Activated T-helper 2 cell treated with anti-CD3 and anti-CD28 coated beads, Interferon-gamma antibody, Interleukin-2, Interleukin-4, amounts not matched to agents 10 μg/mL and 5 μg/mL and 100 μg/mL, durations not matched to agents 14 hours and 24 hours and 36 hours (primary cell): Measurements from ENCODE around the gene TRPM8. TPM values are rescaled to one million over a fixed set of nuclear protein-coding genes. Genes with fewer than 3 reads are reported as not detected.

ENCODE experiments used
- DNase-seq: peaks from one replicate; pipeline ENCODE4 v3.0.0; 2021; ENCODE audit warnings: low spot score
- H3K27ac Mint-ChIP-seq: one replicate; pipeline ENCODE4 v1.8.0; 2021; ENCODE audit warnings: mixed read lengths
- H3K27me3 Mint-ChIP-seq: one replicate; pipeline ENCODE4 v1.8.0; 2021; ENCODE audit warnings: low read depth, mixed read lengths
- H3K36me3 Mint-ChIP-seq: one replicate; pipeline ENCODE4 v1.8.0; 2021; ENCODE audit warnings: low read depth, mixed read lengths
- H3K4me1 Mint-ChIP-seq: one replicate; pipeline ENCODE4 v1.8.0; 2021; ENCODE audit warnings: low read depth, mixed read lengths
- H3K4me3 Mint-ChIP-seq: one replicate; pipeline ENCODE4 v1.8.0; 2021; ENCODE audit warnings: low read depth, mild to moderate bottlenecking, moderate library complexity, mixed read lengths
- H3K9me3 Mint-ChIP-seq: one replicate; pipeline ENCODE4 v1.8.0; 2021; ENCODE audit warnings: mixed read lengths
- intact Hi-C: fragments of 100-400 bp; cut with micrococcal nuclease; formaldehyde crosslinking; loops from one replicate; pipeline ENCODE4 v1.15.1; 2023
- total RNA-seq: library from RNA; stranded (reverse); gene quantifications from 2 replicates; pipeline ENCODE4 v1.2.3, GENCODE V29; 2022

TRPM8 gene
- total RNA-seq, 1 donor from 2014 or later = not detected

DNA sequence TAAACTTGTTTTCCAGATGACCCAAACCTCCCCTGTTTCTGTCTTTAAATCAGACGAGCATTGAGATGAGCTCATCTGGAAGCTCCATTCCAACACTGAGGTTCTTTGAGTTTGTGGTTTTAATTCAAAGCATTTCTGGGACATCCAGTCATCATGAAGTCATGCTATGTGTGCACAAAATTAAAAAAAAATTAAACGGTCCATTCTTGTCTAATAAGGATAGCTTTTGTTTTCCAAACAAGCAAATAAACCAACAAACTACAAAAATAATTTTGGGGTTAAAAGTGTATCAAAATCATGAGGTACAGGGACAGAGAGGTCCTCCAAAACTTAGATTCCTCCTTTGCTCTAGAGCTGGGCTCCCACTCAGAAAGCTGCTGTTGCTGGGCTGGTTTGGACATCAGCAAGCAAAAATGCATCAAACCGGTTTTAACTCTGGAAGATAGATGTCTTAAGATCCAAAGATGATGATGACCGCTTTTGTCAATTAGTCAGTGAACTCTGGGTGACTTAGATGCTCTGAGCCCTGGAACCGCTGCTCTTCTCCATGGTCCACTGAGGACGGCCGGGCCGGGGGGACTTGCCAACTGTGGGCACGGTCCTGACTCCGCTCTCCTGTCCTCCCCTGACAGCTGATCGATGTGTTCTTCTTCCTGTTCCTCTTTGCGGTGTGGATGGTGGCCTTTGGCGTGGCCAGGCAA lies 65.4 kb downstream of the TRPM8 start:
- H3K36me3 Mint-ChIP-seq = no peaks in the 10 kb centered on the region
- intact Hi-C loops = no loop called here
- no peaks in the 10 kb centered on the region for H3K9me3 Mint-ChIP-seq
- H3K27me3 Mint-ChIP-seq = peaks cover 21% of the 10 kb centered on the region
- DNase-seq = no peak
- H3K27ac Mint-ChIP-seq = no peak overlapping the region
- H3K4me3 Mint-ChIP-seq = no peak overlapping the region
- peaks cover 10% of the 10 kb centered on the region for H3K4me1 Mint-ChIP-seq

DNA sequence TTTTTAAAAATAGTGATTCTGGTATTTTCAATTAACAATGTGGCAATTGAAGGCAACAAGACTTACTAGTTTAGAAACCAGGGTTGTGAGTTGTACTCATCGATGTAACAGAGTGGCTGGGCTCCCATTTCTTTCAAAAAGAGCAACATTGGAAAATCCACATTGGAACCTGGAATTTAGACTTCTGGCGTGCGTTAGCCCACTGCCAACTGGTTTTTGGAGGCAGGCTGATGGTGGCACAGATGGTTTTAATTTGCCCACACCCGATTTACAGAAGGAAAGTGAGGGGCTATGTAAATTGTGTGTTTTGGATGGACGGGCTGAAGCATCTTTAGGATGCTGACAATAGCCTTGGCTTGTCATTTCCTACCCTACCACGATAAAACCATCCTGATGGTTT lies 66.3 kb downstream of the TRPM8 start:
- peaks cover 4% of the 10 kb centered on the region for H3K36me3 Mint-ChIP-seq
- peaks cover 6% of the 10 kb centered on the region for H3K4me1 Mint-ChIP-seq
- DNase-seq = no peak
- H3K4me3 Mint-ChIP-seq = no peak overlapping the region
- H3K27ac Mint-ChIP-seq = no peak overlapping the region
- intact Hi-C loops = no loop called here
- H3K27me3 Mint-ChIP-seq = peaks cover 26% of the 10 kb centered on the region
- H3K9me3 Mint-ChIP-seq = peaks cover 8% of the 10 kb centered on the region

DNA sequence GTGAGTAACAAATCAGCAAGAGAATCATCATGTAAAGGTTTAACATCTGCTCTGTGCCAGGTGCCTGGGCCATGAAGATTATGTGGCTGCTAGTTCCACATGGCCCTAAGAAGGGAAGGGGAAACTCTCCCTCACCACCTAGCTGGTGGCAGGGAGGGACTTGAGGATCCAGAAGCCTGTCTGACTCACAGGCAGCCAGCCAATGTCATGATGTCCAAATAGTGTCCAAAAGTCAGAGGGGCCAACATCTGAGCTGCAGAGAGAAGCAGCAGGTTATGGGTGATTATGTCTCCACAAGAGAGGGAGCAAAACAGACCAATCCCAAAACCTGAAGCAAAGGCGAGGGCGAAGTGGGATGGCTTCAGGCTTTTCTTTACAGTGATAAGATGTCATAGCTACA lies 71.4 kb downstream of the TRPM8 start:
- peaks cover 34% of the 10 kb centered on the region for H3K4me1 Mint-ChIP-seq
- H3K4me3 Mint-ChIP-seq = no peak overlapping the region
- intact Hi-C loops = no loop called here

DNA sequence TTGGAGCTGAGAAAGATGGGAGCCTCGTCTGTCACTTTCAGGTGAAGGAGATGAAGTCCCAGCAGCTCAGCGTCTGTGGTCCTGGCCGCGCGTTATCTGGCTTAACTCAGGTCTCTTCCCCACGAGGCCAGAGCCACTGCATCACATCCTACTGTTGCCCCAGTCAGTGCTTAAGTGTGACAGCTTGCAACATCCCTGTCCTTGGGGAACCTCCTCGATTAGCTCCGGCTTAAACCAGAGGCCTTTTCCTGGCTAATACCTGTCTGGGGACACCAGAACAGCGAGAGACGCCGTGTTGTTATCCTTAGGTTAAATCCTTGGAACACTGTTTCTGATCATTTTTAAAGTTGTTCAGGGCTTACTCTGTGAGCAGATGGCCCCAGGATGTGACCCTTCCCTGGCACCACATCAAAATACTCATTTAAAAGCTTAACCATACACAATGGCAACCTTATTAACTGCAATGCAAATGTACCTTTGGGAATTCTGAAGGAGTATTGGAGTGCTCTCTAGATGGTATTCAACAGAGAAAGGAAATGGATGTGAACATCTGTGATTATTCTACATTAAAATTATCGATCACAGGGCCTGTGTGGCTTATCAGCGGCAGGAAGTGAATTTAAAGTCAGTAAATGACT lies 72.2 kb downstream of the TRPM8 start:
- Mint-ChIP-seq H3K4me1 (peaks cover 34% of the 10 kb centered on the region), H3K27ac (no peak overlapping the region), H3K4me3 (no peak overlapping the region)

More for the DNA sequence above, 71.4 kb downstream of the TRPM8 start:
- Mint-ChIP-seq H3K27me3 (peaks cover 21% of the 10 kb centered on the region), H3K36me3 (peaks cover 8% of the 10 kb centered on the region), H3K9me3 (peaks cover 19% of the 10 kb centered on the region), H3K27ac (no peak overlapping the region)
- no peak for DNase-seq

DNA sequence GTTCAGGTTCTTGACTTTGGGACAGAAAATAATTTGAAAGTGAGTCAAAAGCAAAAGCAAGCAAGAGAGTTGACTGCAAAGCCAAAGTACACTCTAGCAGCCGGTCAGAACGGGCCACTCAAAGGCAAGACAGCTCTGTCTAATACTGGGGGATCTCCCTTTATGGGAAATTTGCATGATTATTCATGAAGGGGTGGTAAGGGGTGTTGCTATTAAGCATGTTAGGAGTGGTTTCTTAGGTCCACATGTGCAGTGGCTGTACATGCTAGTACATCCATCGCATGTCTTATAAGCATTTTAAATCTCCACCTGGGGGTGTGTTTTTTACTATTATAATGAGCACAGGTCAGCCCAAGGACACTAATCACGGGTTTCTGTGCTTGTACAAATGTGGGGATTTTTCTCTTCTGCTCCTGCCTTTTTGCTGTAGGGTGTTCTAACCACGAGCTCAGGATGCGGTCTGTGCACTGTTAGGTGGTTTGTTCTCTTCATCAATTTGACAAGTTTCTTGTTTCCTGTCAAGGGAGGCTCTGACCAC lies 73.2 kb downstream of the TRPM8 start:
- H3K4me3 Mint-ChIP-seq = no peak overlapping the region
- intact Hi-C loops = loop anchor here (1.0 to 2.0 kb wide), 3 partner anchors 42 to 500 kb away; no protein-coding TSS in a partner anchor
- peaks cover 34% of the 10 kb centered on the region for H3K4me1 Mint-ChIP-seq
- no peak overlapping the region for H3K27ac Mint-ChIP-seq
- DNase-seq = peak; percentile 58
- peaks cover 19% of the 10 kb centered on the region for H3K9me3 Mint-ChIP-seq
- peaks cover 19% of the 10 kb centered on the region for H3K27me3 Mint-ChIP-seq
- peaks cover 8% of the 10 kb centered on the region for H3K36me3 Mint-ChIP-seq

More for the DNA sequence above, 72.2 kb downstream of the TRPM8 start:
- Mint-ChIP-seq H3K27me3 (peaks cover 21% of the 10 kb centered on the region), H3K36me3 (peaks cover 8% of the 10 kb centered on the region), H3K9me3 (peaks cover 19% of the 10 kb centered on the region)
- intact Hi-C loops = no loop called here
- no peak for DNase-seq

DNA sequence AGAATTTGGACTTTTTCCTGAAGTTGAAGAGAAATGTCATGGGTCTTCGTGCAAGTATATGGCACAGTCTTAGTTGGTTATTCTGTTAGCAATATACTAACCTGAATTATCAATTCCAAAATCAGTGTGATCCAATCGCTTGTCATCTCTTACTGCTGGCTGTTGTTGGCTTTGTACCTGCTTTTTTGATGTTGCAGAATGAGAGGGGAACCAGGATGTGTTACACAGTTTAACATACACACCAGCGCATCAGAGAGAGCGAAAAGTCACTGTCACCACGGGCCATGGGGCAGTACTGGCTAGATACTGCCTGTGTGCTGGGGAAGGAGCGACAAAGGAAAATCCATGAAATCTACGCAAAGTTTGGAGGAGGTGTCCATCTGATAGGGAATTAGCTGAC lies 74.0 kb downstream of the TRPM8 start:
- Mint-ChIP-seq H3K9me3 (peaks cover 19% of the 10 kb centered on the region), H3K36me3 (peaks cover 8% of the 10 kb centered on the region), H3K4me1 (peaks cover 36% of the 10 kb centered on the region), H3K27me3 (peaks cover 16% of the 10 kb centered on the region), H3K4me3 (no peak overlapping the region), H3K27ac (no peak overlapping the region)
- no peak for DNase-seq
- intact Hi-C loops = loop anchor here (2.0 kb wide), 2 partner anchors 42 to 500 kb away; no protein-coding TSS in a partner anchor

DNA sequence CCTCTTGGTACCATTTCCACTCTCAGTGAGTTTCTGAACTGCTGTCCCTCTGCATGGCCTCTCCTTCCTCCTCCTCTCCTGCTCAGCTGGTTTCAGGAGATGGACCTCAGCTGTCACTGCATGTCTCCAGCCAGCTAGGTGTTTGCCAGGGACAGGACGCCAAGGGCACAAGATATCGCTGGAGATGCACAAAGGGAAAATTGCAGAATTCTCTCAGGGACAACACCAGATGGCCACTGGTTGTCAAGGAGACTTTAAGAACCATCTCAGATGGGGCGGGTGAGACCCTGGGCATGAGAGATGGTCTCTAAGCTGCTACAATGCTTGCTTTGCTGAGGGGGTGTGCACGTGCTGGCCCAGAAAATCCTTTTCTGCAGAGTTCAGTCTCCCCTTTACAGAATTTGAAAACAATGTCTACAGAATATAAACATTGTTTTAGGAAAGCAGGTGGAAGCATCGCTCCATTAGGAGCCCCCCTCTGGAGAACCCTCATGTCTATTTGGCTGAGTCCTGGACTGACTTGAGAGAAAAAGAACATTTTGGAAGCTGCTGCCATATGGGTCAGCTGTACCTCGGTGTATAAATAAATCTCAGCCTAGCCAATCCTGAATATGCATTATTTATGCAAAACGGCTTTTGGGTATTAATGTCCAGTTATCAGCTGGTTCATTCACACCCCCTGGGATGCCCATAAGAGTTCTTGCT lies 75.5 kb downstream of the TRPM8 start:
- Mint-ChIP-seq H3K27me3 (peaks cover 16% of the 10 kb centered on the region), H3K4me1 (peaks cover 40% of the 10 kb centered on the region), H3K27ac (no peak overlapping the region), H3K9me3 (peaks cover 19% of the 10 kb centered on the region), H3K36me3 (peaks cover 8% of the 10 kb centered on the region), H3K4me3 (no peak overlapping the region)
- intact Hi-C loops = no loop called here
- no peak for DNase-seq

DNA sequence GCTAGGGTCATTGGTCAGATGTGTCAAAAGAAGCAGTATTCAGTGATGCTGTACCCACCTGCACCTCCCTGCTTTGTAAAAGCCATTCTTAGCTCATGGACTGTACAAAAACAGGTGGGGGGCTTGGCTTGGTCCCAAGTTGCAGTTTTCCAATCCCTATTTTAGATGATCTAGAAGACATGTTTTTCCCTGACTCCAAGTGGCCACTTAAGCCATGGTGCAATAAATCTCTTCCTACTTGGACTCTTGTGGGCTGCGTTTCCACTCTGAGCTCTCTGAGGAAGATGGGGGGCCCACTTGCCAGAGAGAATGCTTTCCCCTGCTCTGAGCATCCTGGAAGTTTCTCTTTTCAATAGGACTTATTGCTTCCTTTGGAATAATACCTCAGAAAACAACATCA lies 76.3 kb downstream of the TRPM8 start:
- Mint-ChIP-seq H3K27ac (no peak overlapping the region), H3K4me3 (no peak overlapping the region), H3K36me3 (peaks cover 4% of the 10 kb centered on the region), H3K9me3 (peaks cover 12% of the 10 kb centered on the region), H3K4me1 (peaks cover 42% of the 10 kb centered on the region), H3K27me3 (peaks cover 10% of the 10 kb centered on the region)
- intact Hi-C loops = no loop called here
- DNase-seq = no peak

DNA sequence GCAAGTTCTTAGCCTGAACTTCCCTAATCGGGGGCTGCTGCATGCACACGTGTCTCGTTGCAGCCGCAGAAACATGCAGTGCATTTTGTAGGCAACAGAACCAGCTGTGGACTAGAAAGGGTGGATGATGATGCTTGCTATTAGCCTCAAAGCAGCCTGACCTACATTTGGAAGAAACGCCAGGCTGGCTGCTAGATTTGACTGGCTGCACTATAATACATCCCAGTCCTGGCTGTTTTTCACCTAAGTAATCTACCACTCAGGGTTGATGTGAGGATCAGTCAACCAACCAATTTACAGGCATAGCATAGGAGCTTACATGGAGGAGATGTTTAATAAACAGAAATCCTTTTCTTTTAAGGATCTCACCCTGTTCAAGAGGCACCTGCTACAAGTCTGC lies 77.0 kb downstream of the TRPM8 start:
- peaks cover 4% of the 10 kb centered on the region for H3K36me3 Mint-ChIP-seq
- H3K27ac Mint-ChIP-seq = no peak overlapping the region
- H3K27me3 Mint-ChIP-seq = peaks cover 10% of the 10 kb centered on the region
- peaks cover 40% of the 10 kb centered on the region for H3K4me1 Mint-ChIP-seq
- intact Hi-C loops = no loop called here
- no peak overlapping the region for H3K4me3 Mint-ChIP-seq
- H3K9me3 Mint-ChIP-seq = peaks cover 12% of the 10 kb centered on the region
- DNase-seq = no peak

DNA sequence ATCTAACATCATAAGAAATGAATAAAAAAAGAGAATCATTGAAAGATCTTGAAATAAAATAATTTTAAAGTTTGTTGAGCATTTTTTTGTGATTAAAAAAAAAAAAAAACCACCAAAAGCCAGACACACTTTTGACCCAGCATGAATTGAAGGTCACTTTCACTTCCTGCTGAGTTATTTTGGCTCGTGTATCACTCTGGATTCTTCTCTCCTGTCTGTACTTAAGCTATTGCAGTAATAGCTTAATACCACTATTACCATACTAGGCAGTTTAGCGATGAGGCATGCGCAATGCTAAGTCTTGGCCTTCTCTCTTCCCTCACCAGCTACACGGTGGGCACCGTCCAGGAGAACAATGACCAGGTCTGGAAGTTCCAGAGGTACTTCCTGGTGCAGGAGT lies 78.8 kb downstream of the TRPM8 start:
- Mint-ChIP-seq H3K27ac (no peak overlapping the region), H3K9me3 (no peaks in the 10 kb centered on the region), H3K4me3 (no peak overlapping the region), H3K4me1 (peaks cover 24% of the 10 kb centered on the region), H3K27me3 (peaks cover 8% of the 10 kb centered on the region), H3K36me3 (no peaks in the 10 kb centered on the region)
- DNase-seq = no peak
- intact Hi-C loops = no loop called here

DNA sequence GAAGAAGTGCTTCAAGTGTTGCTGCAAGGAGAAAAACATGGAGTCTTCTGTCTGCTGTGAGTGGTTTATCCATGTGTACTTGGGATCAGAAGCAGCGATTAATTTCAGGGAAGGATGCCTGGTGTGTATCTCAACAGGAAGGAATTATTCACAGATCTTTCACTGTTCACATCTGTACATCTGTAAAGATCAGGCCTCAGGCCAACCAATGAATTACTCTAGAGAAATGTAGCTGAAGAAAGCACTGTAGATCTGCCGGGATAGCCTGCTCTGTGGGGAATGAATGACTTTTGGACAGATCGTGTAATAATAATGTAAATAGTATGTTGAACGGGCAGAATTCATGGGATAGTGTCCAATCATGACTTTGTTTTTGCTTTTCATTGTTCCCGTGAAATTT lies 79.3 kb downstream of the TRPM8 start:
- intact Hi-C loops = no loop called here
- peaks cover 24% of the 10 kb centered on the region for H3K4me1 Mint-ChIP-seq
- H3K27ac Mint-ChIP-seq = no peak overlapping the region
- H3K27me3 Mint-ChIP-seq = peaks cover 5% of the 10 kb centered on the region
- H3K9me3 Mint-ChIP-seq = no peaks in the 10 kb centered on the region
- H3K4me3 Mint-ChIP-seq = no peak overlapping the region
- no peak for DNase-seq
- H3K36me3 Mint-ChIP-seq = no peaks in the 10 kb centered on the region

DNA sequence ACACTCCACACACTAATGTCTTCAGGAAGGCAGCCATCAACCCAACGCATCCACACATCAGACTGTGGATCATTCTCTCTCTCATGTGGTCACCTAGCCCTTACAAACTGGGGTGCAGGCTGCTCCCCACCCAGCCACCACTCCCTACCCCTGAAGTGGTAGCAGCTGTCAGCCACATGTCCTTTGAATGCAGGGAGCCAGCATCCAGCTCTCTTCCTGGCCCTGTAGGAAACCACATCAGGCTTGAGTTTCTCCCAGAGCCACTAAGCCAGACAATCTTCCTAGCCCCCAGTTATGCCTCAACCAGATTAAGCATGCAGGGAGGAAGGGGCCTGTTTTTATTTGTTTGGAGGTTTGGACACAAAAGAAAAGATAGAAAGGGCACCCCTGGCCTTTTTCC lies 80.5 kb downstream of the TRPM8 start:
- H3K27ac Mint-ChIP-seq = no peak overlapping the region
- H3K4me3 Mint-ChIP-seq = no peak overlapping the region
- H3K27me3 Mint-ChIP-seq = peaks cover 9% of the 10 kb centered on the region
- intact Hi-C loops = no loop called here
- no peaks in the 10 kb centered on the region for H3K9me3 Mint-ChIP-seq
- no peak for DNase-seq
- no peaks in the 10 kb centered on the region for H3K36me3 Mint-ChIP-seq
- peaks cover 22% of the 10 kb centered on the region for H3K4me1 Mint-ChIP-seq

DNA sequence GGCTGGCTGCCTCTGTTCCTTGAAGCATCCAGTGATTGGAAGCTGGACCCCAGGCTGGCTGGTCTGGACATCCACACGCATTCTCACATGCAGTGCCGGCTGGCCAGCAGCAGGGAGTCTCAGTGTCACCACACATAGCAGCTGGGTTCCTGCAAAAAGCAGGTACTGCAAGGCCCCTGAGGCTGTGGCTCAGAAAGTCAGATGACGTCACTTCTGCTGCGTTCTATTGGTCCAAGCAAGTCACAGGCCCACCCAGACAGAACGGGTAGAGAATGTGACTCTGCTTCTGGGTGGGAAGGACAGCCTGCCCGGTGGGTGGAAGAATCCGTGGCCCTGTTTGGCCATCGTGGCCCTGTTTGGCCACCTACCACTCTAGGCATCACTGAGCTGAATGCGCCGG lies 82.0 kb downstream of the TRPM8 start:
- intact Hi-C loops = no loop called here
- DNase-seq = no peak
- Mint-ChIP-seq H3K4me3 (no peak overlapping the region), H3K36me3 (no peaks in the 10 kb centered on the region), H3K27me3 (peaks cover 17% of the 10 kb centered on the region), H3K4me1 (peaks cover 22% of the 10 kb centered on the region), H3K27ac (no peak overlapping the region), H3K9me3 (no peaks in the 10 kb centered on the region)
